Panc1 (cell line): ENCODE measurements around the gene MRM3. TPM values are rescaled to one million over a fixed set of nuclear protein-coding genes. Genes with fewer than 3 reads are reported as not detected.

ENCODE experiments used
- ATAC-seq: fragments of 200-7000 bp; cut with Tn5 transposase; 2 replicates; pipeline ENCODE4 v1.9.1; 2020; ENCODE audit warnings: mild to moderate bottlenecking, moderate library complexity
- BruUV-seq: library from RNA; stranded (reverse); fragments of 400-500 nt; replicated peaks from 2 replicates; lab custom pipeline; 2021; lab: Mats Ljungman, UMichigan
- CTCF ChIA-PET: fragments of 300-600 bp; sonication (Branson Sonifier 250); formaldehyde crosslinking; loops from one replicate; lab custom pipeline; 2022; ENCODE audit warnings: antibody characterized with exemption; lab: Charles Lee
- POLR2A ChIA-PET: fragments of 300-600 bp; sonication (Branson Sonifier 250); formaldehyde crosslinking; loops from one replicate; lab custom pipeline; 2022; ENCODE audit warnings: antibody characterized with exemption; lab: Charles Lee
- DNase-seq: peaks from one replicate; pipeline ENCODE4 v3.0.0-alpha.2; 2010; ENCODE audit warnings: low read depth, low spot score
- H3K27ac ChIP-seq: 2 replicates; pipeline ENCODE4 v1.5.1; 2011; ENCODE audit warnings: mild to moderate bottlenecking, low read length, inconsistent platforms
- H3K27me3 ChIP-seq: fragments of 200-500 bp; sonication (Bioruptor generic); 2 replicates; pipeline ENCODE4 v1.6.0; 2014; ENCODE audit warnings: low read length, inconsistent platforms; ENCODE audit not compliant: control insufficient read depth, insufficient read depth
- H3K36me3 ChIP-seq: fragments of 200-500 bp; sonication (Bioruptor generic); 2 replicates; pipeline ENCODE4 v1.5.1; 2014; ENCODE audit warnings: inconsistent platforms, mild to moderate bottlenecking, low read length, moderate library complexity; ENCODE audit not compliant: control insufficient read depth, insufficient read depth
- H3K4me1 ChIP-seq: 2 replicates; pipeline ENCODE4 v1.5.1; 2011; ENCODE audit warnings: inconsistent platforms, mild to moderate bottlenecking, low read length, moderate library complexity; ENCODE audit not compliant: control insufficient read depth, insufficient read depth
- H3K4me3 ChIP-seq, 2 experiments: 2 replicates each; pipeline ENCODE4 v1.5.1; 2011 to 2012; ENCODE audit warnings: low read depth in 2 of 2, low read length in 2 of 2, mild to moderate bottlenecking in 2 of 2, inconsistent platforms in 1 of 2, moderate library complexity in 1 of 2
- H3K9me3 ChIP-seq: fragments of 200-500 bp; sonication (Bioruptor generic); 2 replicates; pipeline ENCODE4 v1.5.1; 2014; ENCODE audit warnings: low read depth, mild to moderate bottlenecking, inconsistent platforms, low read length, moderate library complexity; ENCODE audit not compliant: control insufficient read depth, insufficient read depth
- POLR2AphosphoS5 ChIP-seq: IDR thresholded peaks from 2 replicates; pipeline ENCODE4 v1.6.1; 2012; ENCODE audit warnings: mild to moderate bottlenecking, low read depth, low read length, moderate library complexity
- SIN3A ChIP-seq: IDR thresholded peaks from 2 replicates; pipeline ENCODE4 v1.6.1; 2012; ENCODE audit warnings: low read depth, mild to moderate bottlenecking, low read length, moderate library complexity, borderline replicate concordance; ENCODE audit not compliant: insufficient read depth
- TCF7L2 ChIP-seq: IDR thresholded peaks from 2 replicates; pipeline ENCODE4 v1.6.1; 2011; ENCODE audit warnings: mild to moderate bottlenecking, low read depth, low read length, inconsistent platforms
- in situ Hi-C: cut with HindIII; loops from 2 replicates; pipeline ENCODE4 v1.10.0; 2016; ENCODE audit warnings: low sequenced_read_pairs, low pct_unique_long_range_greater_than_20kb
- intact Hi-C: fragments of 100-400 bp; cut with micrococcal nuclease; formaldehyde crosslinking; loops from one replicate; pipeline ENCODE4 v1.10.0; 2022; ENCODE audit not compliant: unreplicated experiment
- total RNA-seq: library from RNA; stranded (reverse); gene quantifications from one replicate; pipeline ENCODE4 v1.2.1, GENCODE V29; 2021; ENCODE audit not compliant: unreplicated experiment
- TF ChIP-seq, protein P1 (sequence below): fragments of 450-650 bp; IDR thresholded peaks from 2 replicates; pipeline ENCODE4 v1.5.1; 2017; ENCODE audit warnings: mild to moderate bottlenecking
- TF ChIP-seq, protein P2 (sequence below), 2 experiments: IDR thresholded peaks; 2 replicates each; pipeline ENCODE4 v1.6.1; 2011 to 2012; ENCODE audit warnings: low read depth in 2 of 2, control low read depth in 1 of 2, low read length in 1 of 2, mild to moderate bottlenecking in 1 of 2, moderate library complexity in 1 of 2; ENCODE audit not compliant: insufficient read depth in 1 of 2

Gene MRM3
- total RNA-seq, 1 experiment from 2014 or later, result 13.4 TPM

DNA sequence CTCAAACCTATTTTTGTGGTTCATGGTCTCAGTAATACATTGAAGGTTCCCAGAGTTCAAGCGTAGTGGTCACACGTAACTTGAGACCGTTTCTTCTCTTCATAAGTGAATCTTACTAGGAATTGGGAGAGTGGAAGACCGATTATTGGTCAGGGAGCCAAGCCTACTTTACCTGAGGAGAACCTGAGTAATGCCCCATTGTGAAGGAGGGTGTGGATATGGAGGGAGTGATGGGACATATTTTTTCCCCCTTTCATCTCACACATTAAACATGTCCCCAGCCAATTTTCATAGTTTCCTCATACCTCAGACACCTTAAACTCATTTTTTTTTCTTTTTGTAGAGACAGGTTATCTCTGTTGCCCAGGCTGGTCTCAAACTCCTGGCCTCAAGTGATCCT is 39.0 kb upstream of the MRM3 start:
- Histone ChIP-seq H3K4me3 (no peak overlapping the region), H3K36me3 (peaks cover 6% of the 10 kb centered on the region), H3K9me3 (no peaks in the 10 kb centered on the region), H3K4me1 (no peaks in the 10 kb centered on the region), H3K27ac (no peak overlapping the region), H3K27me3 (no peaks in the 10 kb centered on the region)
- CTCF ChIA-PET, result no interaction called here
- intact Hi-C loops, result no loop called here
- no peak for TF ChIP-seq SIN3A
- TF ChIP-seq, protein P1, sequence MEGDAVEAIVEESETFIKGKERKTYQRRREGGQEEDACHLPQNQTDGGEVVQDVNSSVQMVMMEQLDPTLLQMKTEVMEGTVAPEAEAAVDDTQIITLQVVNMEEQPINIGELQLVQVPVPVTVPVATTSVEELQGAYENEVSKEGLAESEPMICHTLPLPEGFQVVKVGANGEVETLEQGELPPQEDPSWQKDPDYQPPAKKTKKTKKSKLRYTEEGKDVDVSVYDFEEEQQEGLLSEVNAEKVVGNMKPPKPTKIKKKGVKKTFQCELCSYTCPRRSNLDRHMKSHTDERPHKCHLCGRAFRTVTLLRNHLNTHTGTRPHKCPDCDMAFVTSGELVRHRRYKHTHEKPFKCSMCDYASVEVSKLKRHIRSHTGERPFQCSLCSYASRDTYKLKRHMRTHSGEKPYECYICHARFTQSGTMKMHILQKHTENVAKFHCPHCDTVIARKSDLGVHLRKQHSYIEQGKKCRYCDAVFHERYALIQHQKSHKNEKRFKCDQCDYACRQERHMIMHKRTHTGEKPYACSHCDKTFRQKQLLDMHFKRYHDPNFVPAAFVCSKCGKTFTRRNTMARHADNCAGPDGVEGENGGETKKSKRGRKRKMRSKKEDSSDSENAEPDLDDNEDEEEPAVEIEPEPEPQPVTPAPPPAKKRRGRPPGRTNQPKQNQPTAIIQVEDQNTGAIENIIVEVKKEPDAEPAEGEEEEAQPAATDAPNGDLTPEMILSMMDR, result no peak
- TF ChIP-seq, protein P2, sequence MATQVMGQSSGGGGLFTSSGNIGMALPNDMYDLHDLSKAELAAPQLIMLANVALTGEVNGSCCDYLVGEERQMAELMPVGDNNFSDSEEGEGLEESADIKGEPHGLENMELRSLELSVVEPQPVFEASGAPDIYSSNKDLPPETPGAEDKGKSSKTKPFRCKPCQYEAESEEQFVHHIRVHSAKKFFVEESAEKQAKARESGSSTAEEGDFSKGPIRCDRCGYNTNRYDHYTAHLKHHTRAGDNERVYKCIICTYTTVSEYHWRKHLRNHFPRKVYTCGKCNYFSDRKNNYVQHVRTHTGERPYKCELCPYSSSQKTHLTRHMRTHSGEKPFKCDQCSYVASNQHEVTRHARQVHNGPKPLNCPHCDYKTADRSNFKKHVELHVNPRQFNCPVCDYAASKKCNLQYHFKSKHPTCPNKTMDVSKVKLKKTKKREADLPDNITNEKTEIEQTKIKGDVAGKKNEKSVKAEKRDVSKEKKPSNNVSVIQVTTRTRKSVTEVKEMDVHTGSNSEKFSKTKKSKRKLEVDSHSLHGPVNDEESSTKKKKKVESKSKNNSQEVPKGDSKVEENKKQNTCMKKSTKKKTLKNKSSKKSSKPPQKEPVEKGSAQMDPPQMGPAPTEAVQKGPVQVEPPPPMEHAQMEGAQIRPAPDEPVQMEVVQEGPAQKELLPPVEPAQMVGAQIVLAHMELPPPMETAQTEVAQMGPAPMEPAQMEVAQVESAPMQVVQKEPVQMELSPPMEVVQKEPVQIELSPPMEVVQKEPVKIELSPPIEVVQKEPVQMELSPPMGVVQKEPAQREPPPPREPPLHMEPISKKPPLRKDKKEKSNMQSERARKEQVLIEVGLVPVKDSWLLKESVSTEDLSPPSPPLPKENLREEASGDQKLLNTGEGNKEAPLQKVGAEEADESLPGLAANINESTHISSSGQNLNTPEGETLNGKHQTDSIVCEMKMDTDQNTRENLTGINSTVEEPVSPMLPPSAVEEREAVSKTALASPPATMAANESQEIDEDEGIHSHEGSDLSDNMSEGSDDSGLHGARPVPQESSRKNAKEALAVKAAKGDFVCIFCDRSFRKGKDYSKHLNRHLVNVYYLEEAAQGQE (IDR thresholded peaks at IDR 0.05; ENCODE audit: insufficient read depth in 1 of 2, low read depth in 2 of 2, low read length in 1 of 2), result no peak
- no peak; the same call in 1 of the 2 replicates for TF ChIP-seq POLR2AphosphoS5
- TF ChIP-seq TCF7L2, result no peak
- in situ Hi-C loops, result no loop called here
- no peak for DNase-seq
- no peak for ATAC-seq
- POLR2A ChIA-PET, result no interaction called here
- no TSS peak for BruUV-seq

DNA sequence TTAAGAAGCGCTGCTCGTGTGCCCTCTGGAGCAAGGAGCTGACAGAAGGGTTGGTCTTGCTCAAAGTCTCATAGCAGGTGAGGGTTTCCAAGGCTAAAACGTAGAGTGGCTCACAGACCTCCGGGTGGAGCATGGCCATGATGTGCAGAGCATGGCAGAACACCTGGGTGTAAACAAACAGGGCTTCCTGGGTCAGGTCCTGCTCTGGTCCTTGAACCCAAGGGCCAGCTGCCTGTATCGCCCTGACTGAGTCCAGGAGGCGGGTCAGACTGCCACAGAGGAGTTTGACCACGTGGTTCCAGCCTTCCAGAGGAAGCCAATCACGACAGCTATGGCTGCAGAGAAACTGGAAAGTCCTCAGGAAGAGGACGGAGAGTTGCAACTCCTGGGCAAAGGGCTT is 37.2 kb upstream of the MRM3 start:
- Histone ChIP-seq H3K4me1 (no peaks in the 10 kb centered on the region), H3K9me3 (no peaks in the 10 kb centered on the region), H3K27ac (no peak overlapping the region), H3K27me3 (no peaks in the 10 kb centered on the region), H3K4me3 (no peak overlapping the region), H3K36me3 (peaks cover 6% of the 10 kb centered on the region)
- intact Hi-C loops, result no loop called here
- POLR2A ChIA-PET, result no interaction called here
- BruUV-seq, result no TSS peak
- TF ChIP-seq POLR2AphosphoS5 (no peak), TCF7L2 (no peak), SIN3A (no peak)
- TF ChIP-seq, protein P2 (IDR thresholded peaks at IDR 0.05; ENCODE audit: insufficient read depth in 1 of 2, low read depth in 2 of 2, low read length in 1 of 2), result no peak
- TF ChIP-seq, protein P1, result no peak
- CTCF ChIA-PET, result no interaction called here
- DNase-seq (no peak), ATAC-seq (no peak)
- in situ Hi-C loops, result no loop called here
